DMS79 treated with DMSO at 0.1 percent for 48 hours (cell line): ENCODE results near the gene MRM3.
A peak's percentile ranks its signal among the peaks of the same experiment; 100 is the strongest.
"Not testable (repeated sequence)": the region's sequence is repeated elsewhere in the genome, so short reads cannot be mapped to it uniquely, and the experiment has no call there.

Experiments used
- DNase-seq: peaks from one replicate; lab custom pipeline; 2025; lab: John Stamatoyannopoulos, UW

MRM3 gene

GRCh38 chr17:796609-797008, 14.5 kb downstream of the MRM3 start:
- DNase-seq, result no peak

GRCh38 chr17:797236-797840, 15.2 kb downstream of the MRM3 start:
- no peak for DNase-seq

- DNase-seq, result peak; percentile 26
Observed at GRCh38 chr17:798246-798645, 16.1 kb downstream of the MRM3 start.

GRCh38 chr17:799261-799660, 17.1 kb downstream of the MRM3 start:
- no peak for DNase-seq

GRCh38 chr17:800446-801242, 18.5 kb downstream of the MRM3 start:
- no peak for DNase-seq

GRCh38 chr17:801660-802059, 19.5 kb downstream of the MRM3 start:
- DNase-seq, result no peak

GRCh38 chr17:802481-802880, 20.3 kb downstream of the MRM3 start:
- no peak for DNase-seq

- DNase-seq, result no peak
Observed at GRCh38 chr17:802901-803881, 21.0 kb downstream of the MRM3 start.

- no peak for DNase-seq
Observed at GRCh38 chr17:804541-805435, 22.6 kb downstream of the MRM3 start.

GRCh38 chr17:805886-806285, 23.7 kb downstream of the MRM3 start:
- DNase-seq, result not testable (repeated sequence)

- no peak for DNase-seq
Observed at GRCh38 chr17:806346-806745, 24.2 kb downstream of the MRM3 start.

GRCh38 chr17:806781-807522, 24.8 kb downstream of the MRM3 start:
- no peak for DNase-seq

GRCh38 chr17:807523-808294, 25.6 kb downstream of the MRM3 start:
- no peak for DNase-seq

- DNase-seq, result no peak
Observed at GRCh38 chr17:811051-811784, 29.1 kb downstream of the MRM3 start.

GRCh38 chr17:812638-813204, 30.6 kb downstream of the MRM3 start:
- no peak for DNase-seq

- no peak for DNase-seq
Observed at GRCh38 chr17:814371-814770, 32.2 kb downstream of the MRM3 start.

GRCh38 chr17:819251-819650, 37.1 kb downstream of the MRM3 start:
- no peak for DNase-seq

GRCh38 chr17:823501-823902, 41.3 kb downstream of the MRM3 start:
- no peak for DNase-seq

- no peak for DNase-seq
Observed at GRCh38 chr17:824378-824777, 42.2 kb downstream of the MRM3 start.
